T-helper 2 cell treated with Interferon-gamma antibody and Interleukin-4, amounts not matched to agents 100 ng/mL and 5 ng/mL, for 36 hours (primary cell): ENCODE results near the gene CEACAM5. TPM values are rescaled to one million over a fixed set of nuclear protein-coding genes. Genes with fewer than 3 reads are reported as not detected.

Experiments
- intact Hi-C: fragments of 100-400 bp; cut with micrococcal nuclease; formaldehyde crosslinking; loops from one replicate; pipeline ENCODE4 v1.15.1; 2023
- total RNA-seq: library from RNA; stranded (reverse); gene quantifications from 2 replicates; pipeline ENCODE4 v1.2.3, GENCODE V29; 2022

Gene CEACAM5
- total RNA-seq, result not detected in 2 replicates

- intact Hi-C loops, result no loop called here
Measured at GRCh38 chr19:41708481-41708880, at the start of gene CEACAM5. CEACAM5 (plus strand) TSS chr19:41708626; CDS start chr19:41708732, 106 bp downstream.

GRCh38 chr19:41666075-41666474 is 42.4 kb upstream of the CEACAM5 start:
- intact Hi-C loops, result no loop called here

- intact Hi-C loops, result no loop called here
Measured at GRCh38 chr19:41668315-41668714, 40.1 kb upstream of the CEACAM5 start.

- intact Hi-C loops, result no loop called here
Measured at GRCh38 chr19:41670755-41671154, 37.7 kb upstream of the CEACAM5 start.

GRCh38 chr19:41671486-41671885 is 36.9 kb upstream of the CEACAM5 start:
- intact Hi-C loops, result no loop called here

GRCh38 chr19:41682437-41682836 is 26.0 kb upstream of the CEACAM5 start:
- intact Hi-C loops, result no loop called here

- intact Hi-C loops, result no loop called here
Measured at GRCh38 chr19:41687419-41687818, 21.0 kb upstream of the CEACAM5 start.

- intact Hi-C loops, result no loop called here
Measured at GRCh38 chr19:41688098-41688497, 20.3 kb upstream of the CEACAM5 start, which contains the start of gene CEACAM7. CEACAM7 (minus strand) TSS chr19:41688270; CDS start chr19:41688165, 105 bp downstream.

GRCh38 chr19:41688687-41689086 is 19.7 kb upstream of the CEACAM5 start:
- intact Hi-C loops, result no loop called here

GRCh38 chr19:41689993-41690800 is 18.2 kb upstream of the CEACAM5 start:
- intact Hi-C loops, result no loop called here

GRCh38 chr19:41690801-41691065 is 17.7 kb upstream of the CEACAM5 start:
- intact Hi-C loops, result no loop called here

GRCh38 chr19:41691268-41691970 is 17.0 kb upstream of the CEACAM5 start:
- intact Hi-C loops, result no loop called here

GRCh38 chr19:41694196-41694595 is 14.2 kb upstream of the CEACAM5 start:
- intact Hi-C loops, result no loop called here

GRCh38 chr19:41694831-41695635 is 13.4 kb upstream of the CEACAM5 start:
- intact Hi-C loops, result no loop called here

- intact Hi-C loops, result no loop called here
Measured at GRCh38 chr19:41695745-41696144, 12.7 kb upstream of the CEACAM5 start.

- intact Hi-C loops, result no loop called here
Measured at GRCh38 chr19:41696402-41697197, 11.8 kb upstream of the CEACAM5 start.

GRCh38 chr19:41697198-41697855 is 11.1 kb upstream of the CEACAM5 start:
- intact Hi-C loops, result no loop called here

GRCh38 chr19:41698746-41699230 is 9.6 kb upstream of the CEACAM5 start:
- intact Hi-C loops, result no loop called here

GRCh38 chr19:41699231-41699967 is 9.0 kb upstream of the CEACAM5 start:
- intact Hi-C loops, result no loop called here

GRCh38 chr19:41699968-41700323 is 8.5 kb upstream of the CEACAM5 start:
- intact Hi-C loops, result no loop called here
